HFF-Myc (cell line): Measurements from ENCODE around the gene RAD51D.

ENCODE experiments used
- DNase-seq: peaks from one replicate; pipeline ENCODE4 v3.0.0-alpha.2; 2011; ENCODE audit warnings: low read depth; ENCODE audit errors: extremely low read depth
- H3K4me3 ChIP-seq: replicated peaks from 2 replicates; pipeline ENCODE4 v1.5.1; 2011; ENCODE audit warnings: low read depth, mild to moderate bottlenecking, control low read depth, low read length
- CTCF ChIP-seq: IDR thresholded peaks from 2 replicates; pipeline ENCODE4 v1.5.1; 2012; ENCODE audit warnings: mild to moderate bottlenecking, low read depth, low read length, control low read depth; ENCODE audit errors: missing control alignments

Gene RAD51D

GRCh38 chr17:35083071-35083470, 36.6 kb downstream of the RAD51D start:
- DNase-seq: no peak

GRCh38 chr17:35082073-35082657, 37.5 kb downstream of the RAD51D start:
- DNase-seq: peak; percentile 73
- TF ChIP-seq CTCF: no peak
- no peak overlapping the region for H3K4me3 ChIP-seq

More at GRCh38 chr17:35083071-35083470, 36.6 kb downstream of the RAD51D start:
- no peak overlapping the region for H3K4me3 ChIP-seq
- no peak for TF ChIP-seq CTCF

GRCh38 chr17:35081638-35082037, 38.0 kb downstream of the RAD51D start:
- no peak for DNase-seq
- no peak for TF ChIP-seq CTCF
- H3K4me3 ChIP-seq: no peak overlapping the region

- no peak for TF ChIP-seq CTCF
- no peak overlapping the region for H3K4me3 ChIP-seq
- no peak for DNase-seq
Measured at GRCh38 chr17:35080536-35080935, 39.1 kb downstream of the RAD51D start.

GRCh38 chr17:35079547-35080423, 39.9 kb downstream of the RAD51D start:
- no peak for TF ChIP-seq CTCF
- no peak for DNase-seq
- no peak overlapping the region for H3K4me3 ChIP-seq

GRCh38 chr17:35076874-35077273, 42.8 kb downstream of the RAD51D start:
- DNase-seq: no peak
- no peak for TF ChIP-seq CTCF
- no peak overlapping the region for H3K4me3 ChIP-seq
